Bronchial epithelial cell (primary cell): Measurements from ENCODE around the gene ANXA11. TPM values are rescaled to one million over a fixed set of nuclear protein-coding genes. Genes with fewer than 3 reads are reported as not detected.

Source experiments
- DNase-seq: peaks from one replicate; pipeline ENCODE4 v3.0.0-alpha.2; 2010; ENCODE audit warnings: low read depth
- FAIRE-seq: peaks from 2 replicates; lab custom pipeline; 2011; peaks lifted over from hg19 to GRCh38; lab: Jason Lieb, UNC
- H3K27me3 ChIP-seq: 2 replicates; pipeline ENCODE4 v1.5.1; 2011; ENCODE audit warnings: low read length; ENCODE audit not compliant: control insufficient read depth, insufficient read depth
- H3K36me3 ChIP-seq: 2 replicates; pipeline ENCODE4 v1.5.1; 2011; ENCODE audit warnings: low read length; ENCODE audit not compliant: control insufficient read depth, insufficient read depth
- H3K4me3 ChIP-seq: 2 replicates; pipeline ENCODE4 v1.5.1; 2011; ENCODE audit warnings: mild to moderate bottlenecking, low read depth, low read length, control low read depth
- total RNA-seq: library from RNA; depleted of rRNA; stranded (reverse); fragments of >200 nt; gene quantifications from 2 replicates; pipeline ENCODE4 v1.2.1, GENCODE V29; 2014
- TF ChIP-seq, protein P1 (sequence below): IDR thresholded peaks from 2 replicates; pipeline ENCODE4 v1.5.1; 2011; ENCODE audit warnings: mild to moderate bottlenecking, moderate library complexity, low read length, control low read depth, inconsistent platforms; ENCODE audit not compliant: insufficient read depth, severe bottlenecking

The ANXA11 gene
- total RNA-seq, 1 donor from 2014 or later = 22.1 TPM

DNA sequence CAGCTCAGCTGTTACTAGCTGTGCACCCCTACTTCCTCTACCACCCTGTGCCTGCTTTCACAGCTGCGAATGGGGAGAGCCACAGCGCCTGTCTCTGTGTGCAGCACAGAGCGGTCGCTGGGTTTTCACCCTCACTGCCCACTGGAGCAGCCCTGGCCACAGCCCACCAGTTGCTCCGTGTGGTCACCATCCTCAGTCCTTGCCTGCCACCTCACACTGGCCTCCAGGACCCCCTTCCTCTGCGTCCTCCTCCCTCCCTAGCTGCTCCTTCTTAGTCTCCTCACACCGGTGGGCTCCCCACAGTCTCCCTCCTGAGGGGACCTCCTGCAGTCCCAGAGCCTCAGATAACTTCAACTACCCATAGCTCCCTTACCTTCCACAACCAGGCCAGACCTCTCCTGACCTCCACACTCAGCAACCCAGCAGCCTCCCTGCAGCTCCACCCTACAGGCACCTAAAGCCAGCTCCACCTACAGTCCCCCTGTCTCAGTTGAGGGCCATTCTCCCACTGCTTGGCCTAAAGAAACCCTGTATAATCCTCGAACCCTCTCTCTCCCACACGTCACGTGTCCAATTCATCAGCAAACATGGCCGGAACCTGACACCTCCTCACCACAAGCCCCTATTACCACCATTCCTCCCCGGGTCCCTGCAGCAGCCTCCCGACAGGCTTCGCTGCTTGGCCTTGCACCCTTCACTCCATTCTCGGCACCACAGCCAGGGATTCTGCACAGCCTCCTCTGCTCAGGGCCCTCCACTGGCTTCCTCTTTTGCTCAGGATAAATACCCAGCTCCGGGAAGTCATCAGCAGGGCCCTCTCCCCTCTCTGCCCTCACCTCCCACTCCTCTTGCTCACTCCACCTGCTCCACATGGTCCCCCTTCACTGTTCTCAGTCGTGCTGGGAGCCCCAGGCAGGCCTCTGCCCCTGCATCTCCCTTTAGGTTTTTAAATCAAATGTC, 44.7 kb downstream of the ANXA11 start:
- peaks cover 53% of the 10 kb centered on the region for H3K36me3 ChIP-seq

DNA sequence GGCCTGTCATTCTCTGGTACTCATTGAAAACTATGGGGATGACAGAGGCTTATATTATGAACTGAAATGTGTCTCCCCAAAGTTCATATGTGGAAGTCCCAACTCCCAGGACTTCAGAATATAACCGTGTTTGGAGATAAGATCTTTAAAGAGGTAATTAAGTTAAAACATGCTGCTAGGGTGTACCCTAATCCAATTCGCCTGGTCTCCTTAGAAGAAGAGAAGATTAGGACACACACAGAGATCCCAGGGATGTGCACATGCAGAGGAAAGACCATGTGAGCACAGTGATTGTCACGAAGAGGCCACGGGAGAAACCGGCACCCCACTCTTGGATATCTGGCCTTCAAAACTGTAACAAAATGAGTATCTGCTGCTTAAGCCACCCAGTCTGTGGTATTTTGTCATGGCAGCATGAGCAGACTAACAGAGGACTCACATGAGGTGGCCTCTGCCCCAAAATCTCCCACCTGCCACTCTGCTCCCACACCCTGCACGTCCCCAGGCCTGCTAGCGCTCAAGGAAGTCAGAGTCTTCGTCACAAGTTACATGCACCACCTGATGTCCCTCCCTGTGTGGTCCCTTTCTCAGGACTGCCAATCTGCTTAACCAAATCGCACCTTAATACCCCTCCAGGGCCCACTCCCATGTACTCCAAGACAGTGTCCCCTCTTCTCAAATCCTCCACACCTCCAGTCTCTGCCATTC, 46.0 kb downstream of the ANXA11 start:
- no peak overlapping the region for H3K4me3 ChIP-seq
- DNase-seq (no peak), FAIRE-seq (no peak)
- TF ChIP-seq, protein P1, sequence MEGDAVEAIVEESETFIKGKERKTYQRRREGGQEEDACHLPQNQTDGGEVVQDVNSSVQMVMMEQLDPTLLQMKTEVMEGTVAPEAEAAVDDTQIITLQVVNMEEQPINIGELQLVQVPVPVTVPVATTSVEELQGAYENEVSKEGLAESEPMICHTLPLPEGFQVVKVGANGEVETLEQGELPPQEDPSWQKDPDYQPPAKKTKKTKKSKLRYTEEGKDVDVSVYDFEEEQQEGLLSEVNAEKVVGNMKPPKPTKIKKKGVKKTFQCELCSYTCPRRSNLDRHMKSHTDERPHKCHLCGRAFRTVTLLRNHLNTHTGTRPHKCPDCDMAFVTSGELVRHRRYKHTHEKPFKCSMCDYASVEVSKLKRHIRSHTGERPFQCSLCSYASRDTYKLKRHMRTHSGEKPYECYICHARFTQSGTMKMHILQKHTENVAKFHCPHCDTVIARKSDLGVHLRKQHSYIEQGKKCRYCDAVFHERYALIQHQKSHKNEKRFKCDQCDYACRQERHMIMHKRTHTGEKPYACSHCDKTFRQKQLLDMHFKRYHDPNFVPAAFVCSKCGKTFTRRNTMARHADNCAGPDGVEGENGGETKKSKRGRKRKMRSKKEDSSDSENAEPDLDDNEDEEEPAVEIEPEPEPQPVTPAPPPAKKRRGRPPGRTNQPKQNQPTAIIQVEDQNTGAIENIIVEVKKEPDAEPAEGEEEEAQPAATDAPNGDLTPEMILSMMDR = no peak
- H3K27me3 ChIP-seq = no peaks in the 10 kb centered on the region
- peaks cover 50% of the 10 kb centered on the region for H3K36me3 ChIP-seq

More for the DNA sequence above, 44.7 kb downstream of the ANXA11 start:
- no peak overlapping the region for H3K4me3 ChIP-seq
- no peak for DNase-seq
- FAIRE-seq = no peak
- TF ChIP-seq, protein P1 = no peak
- H3K27me3 ChIP-seq = no peaks in the 10 kb centered on the region

DNA sequence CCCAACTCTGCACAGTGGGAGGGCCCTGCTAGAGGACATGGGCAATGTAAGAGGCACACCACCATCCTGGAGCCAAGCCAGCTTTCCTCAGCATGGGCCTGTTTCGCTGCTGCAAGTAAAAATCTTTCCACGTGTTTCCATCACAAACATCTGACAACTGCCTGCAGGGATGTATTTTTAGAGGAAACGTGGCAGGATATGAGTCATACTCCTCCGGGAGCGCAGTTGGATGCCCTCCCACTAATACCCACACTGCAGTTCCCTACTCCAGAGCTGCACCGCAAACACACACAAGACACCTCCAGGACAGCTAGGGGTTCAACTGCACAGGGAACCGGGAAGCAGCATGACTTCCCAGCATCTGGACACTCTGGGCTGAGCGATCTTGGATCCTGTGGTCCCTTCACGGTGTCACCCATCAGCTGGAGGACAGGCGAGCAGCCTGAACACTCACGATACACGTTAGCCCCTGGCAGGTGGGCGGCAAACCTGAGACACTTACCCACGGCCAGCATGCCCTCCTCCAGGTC, 46.7 kb downstream of the ANXA11 start:
- H3K36me3 ChIP-seq = peaks cover 44% of the 10 kb centered on the region
- FAIRE-seq = peak; percentile 93

DNA sequence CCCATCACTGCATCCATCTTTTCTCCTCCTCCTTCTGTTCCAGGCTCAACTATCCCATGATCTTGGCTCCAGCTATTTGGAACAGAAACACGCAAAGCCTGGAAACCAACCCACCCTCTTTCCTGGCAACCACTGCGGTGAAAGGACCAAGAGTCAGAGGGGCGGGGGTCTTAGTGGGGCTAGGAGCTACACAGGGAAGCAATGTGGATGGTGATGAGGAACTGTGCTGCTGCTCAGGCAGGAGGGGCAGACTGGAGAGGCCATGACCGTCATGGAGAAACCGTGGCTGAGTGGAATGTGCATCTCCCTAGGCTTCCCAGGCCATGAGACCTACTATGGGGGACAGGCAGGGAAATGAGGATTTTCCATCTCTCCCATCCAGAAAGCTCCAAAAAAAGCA, 47.2 kb downstream of the ANXA11 start:
- peaks cover 44% of the 10 kb centered on the region for H3K36me3 ChIP-seq
- no peak for FAIRE-seq

More for the DNA sequence above, 46.7 kb downstream of the ANXA11 start:
- peak; percentile 92 for DNase-seq
- TF ChIP-seq, protein P1 = no peak
- no peak overlapping the region for H3K4me3 ChIP-seq
- H3K27me3 ChIP-seq = no peaks in the 10 kb centered on the region

DNA sequence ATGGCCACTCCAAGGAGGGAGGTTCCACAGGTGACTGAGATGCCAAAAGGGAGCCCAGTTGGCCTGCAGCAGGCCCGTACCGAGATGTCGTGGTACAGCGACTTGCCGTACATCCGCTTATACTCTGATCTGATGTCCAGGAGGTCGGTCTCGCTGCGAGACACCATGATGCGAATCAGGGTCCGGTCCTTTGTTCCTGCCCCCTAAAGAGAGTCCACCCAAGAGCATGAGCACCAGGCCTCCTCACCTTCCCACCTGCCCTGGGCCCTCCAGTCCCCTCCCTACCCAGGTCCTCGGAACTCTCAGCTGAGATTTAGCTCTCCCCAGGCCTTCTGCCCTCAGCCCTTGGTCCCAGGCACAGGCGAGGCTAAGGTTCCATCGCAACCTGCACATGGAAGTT, 47.8 kb downstream of the ANXA11 start:
- DNase-seq (no peak), FAIRE-seq (no peak)
- TF ChIP-seq, protein P1 = no peak
- H3K27me3 ChIP-seq = no peaks in the 10 kb centered on the region
- H3K36me3 ChIP-seq = peaks cover 42% of the 10 kb centered on the region
- H3K4me3 ChIP-seq = no peak overlapping the region

More for the DNA sequence above, 47.2 kb downstream of the ANXA11 start:
- no peak for DNase-seq
- Histone ChIP-seq H3K27me3 (no peaks in the 10 kb centered on the region), H3K4me3 (no peak overlapping the region)
- TF ChIP-seq, protein P1 = no peak
